Posterior cingulate gyrus (tissue), 11 donors: ENCODE results near the gene DENND1A.

Source experiments
- DNase-seq, 10 donors: peaks; one replicate each; pipeline versions ENCODE4 v3.0.0 to v3.0.0-alpha.2; 2020 to 2021; ENCODE audit warnings: mixed read lengths in 3 of 10
- intact Hi-C: fragments of 100-400 bp; cut with DNase I; formaldehyde crosslinking; loops from one replicate; pipeline ENCODE4 v1.15.1; 2023

The DENND1A gene

DNA sequence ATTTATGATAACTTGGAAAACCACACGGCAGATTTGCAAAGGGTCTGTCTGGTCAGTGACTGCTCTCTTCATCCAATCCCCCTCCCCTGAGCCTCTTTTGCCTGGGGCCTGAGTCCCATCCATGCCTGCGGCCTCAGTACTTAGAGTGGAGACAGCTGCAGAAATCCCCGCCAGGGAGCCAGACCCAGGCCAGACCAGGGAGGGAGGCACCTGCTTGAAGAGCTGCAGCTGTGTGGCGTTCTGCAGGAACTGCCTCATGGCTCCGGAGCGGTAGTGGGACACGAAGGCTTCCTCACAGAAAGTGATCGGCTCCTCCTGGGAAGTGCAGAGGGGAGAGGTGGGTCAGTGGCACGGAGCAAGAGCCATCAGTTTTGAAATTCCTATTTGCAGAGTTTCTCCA is 472.3 kb downstream of the DENND1A start:
- peak in 1 of 10 donors; percentile 40 for DNase-seq
- intact Hi-C loops: no loop called here

DNA sequence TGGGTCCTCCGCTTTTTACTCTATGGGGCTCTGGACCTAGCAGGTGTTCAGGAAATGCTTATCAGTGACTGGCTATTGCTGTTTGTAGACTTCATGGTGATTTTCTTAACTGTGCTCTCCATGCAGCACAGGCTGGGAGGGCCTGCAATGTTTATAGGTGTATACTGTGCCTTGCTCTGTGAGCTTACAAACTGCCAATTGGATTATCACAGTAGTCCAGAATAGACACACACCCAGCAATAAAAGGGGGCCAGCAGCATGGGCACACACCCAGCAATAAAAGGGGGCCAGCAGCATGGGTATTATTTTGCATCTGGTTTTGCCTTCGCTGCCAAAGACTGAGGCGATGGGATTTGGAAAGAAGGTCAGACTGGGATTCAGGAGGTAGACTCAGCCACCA is 473.9 kb downstream of the DENND1A start:
- DNase-seq: no peak
- intact Hi-C loops: no loop called here

DNA sequence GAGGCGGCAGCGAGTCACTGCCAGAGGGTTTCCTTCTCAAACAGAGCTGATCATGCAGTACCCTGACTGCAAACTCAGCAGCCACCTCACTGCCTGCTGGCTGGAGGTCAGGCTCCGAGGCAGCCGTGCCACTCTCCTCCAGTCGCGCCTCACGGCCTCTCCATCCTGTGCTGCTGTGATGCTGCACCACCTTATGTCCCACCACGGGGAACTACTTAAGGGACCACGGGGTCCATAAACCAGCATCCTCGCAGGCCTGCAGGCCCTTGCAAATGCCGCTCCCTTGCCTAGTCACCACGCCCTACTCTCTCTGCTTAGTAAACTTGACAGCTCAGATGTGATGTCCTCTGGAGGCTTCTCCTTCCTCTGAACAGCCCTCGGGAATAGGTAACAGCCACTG is 474.7 kb downstream of the DENND1A start:
- peak in 1 of 10 donors; percentile 55 for DNase-seq
- intact Hi-C loops: no loop called here

DNA sequence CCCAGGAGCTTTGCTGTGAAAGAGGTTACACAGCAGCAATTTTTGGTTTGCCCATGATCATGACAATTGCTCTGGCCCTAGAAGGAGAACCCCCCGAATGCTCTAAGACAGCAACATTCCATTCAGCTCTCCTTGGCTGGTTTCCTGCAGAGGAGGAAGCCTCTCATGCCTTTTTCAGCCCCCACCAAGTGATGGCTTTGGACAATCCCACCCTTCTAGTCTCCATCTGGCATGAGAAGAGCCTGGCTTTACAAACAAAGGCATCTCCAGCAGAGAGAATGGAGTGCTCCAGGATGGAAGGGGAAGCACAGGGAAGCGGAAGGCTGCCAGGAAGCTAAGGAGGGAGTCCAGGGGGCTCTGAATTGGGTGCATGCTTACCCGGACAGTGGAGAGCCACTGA is 475.6 kb downstream of the DENND1A start:
- peak in 1 of 10 donors; percentile 15 for DNase-seq
- intact Hi-C loops: no loop called here

DNA sequence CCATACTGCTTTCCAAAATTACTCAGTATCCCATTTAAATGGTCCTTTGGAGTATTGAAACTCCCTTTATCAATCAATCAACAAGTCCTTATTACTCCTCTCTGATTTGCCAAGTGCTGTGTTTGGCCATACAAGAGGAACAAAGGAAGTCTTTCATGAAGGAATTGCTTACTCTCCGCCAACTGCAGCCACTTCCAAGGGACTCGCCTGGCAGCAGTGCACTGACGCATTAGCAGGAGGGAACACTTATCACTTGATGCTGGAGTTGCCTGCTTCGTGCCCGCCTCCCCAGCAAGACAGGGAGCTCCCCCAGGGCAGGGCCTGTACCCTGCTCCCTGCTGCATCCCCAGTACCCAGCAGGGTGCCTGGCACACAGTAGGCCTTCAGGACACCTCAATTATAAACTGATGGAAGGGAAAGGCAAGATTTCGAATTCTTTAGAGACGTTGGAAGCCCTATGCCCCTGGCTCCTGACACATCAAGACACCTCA is 476.1 kb downstream of the DENND1A start:
- intact Hi-C loops: no loop called here
- peak; percentile 56 to 95 (median 70) for DNase-seq

DNA sequence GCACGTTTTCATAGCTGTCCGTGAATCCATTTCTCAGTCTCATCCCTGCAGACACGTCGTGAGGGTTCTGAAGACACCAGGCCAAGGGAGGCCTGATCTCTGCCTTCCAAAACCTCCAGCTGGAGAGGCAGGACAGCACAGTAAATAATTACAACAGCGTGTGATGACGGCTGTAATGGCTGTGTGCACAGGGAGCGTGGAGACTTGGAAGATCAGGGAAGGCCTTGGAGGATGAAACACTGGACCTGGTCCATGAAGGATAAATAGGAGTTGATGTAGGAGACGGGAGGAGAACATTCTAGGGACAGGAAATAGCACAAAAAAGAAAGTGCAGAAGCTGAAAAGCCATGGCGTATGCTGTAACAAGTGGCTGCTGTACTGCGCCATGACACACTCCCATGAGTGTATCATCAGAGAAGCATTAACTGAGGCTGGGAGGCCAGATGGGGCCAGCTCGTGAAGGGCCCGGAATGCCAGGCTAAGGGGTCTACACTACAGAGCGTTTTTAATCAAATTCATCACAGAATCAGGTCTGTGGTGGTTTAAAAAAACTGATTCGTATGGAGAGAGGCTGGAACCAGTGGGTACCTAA is 476.8 kb downstream of the DENND1A start:
- intact Hi-C loops: no loop called here
- peak in 1 of 10 donors; percentile 42 for DNase-seq

DNA sequence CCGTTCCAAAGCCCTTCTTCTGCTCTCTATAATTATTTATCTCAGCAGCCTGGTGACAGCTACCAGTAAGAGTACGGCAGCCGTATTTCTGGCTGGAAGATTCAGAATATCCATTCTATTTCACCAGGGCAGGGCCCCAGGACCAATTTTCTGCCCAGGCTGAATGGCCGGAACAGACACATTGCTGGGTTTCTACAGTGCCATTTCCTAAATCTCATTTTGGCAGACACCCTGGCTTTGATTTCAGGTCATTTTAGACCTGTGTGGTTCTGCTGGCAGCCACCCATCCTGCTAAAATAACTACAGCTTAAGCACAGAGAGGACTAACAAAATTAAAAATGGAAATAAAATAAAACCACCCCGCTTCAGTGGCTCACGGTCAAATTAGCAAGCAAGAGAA is 478.9 kb downstream of the DENND1A start:
- DNase-seq: peak in 1 of 10 donors; percentile 77
- intact Hi-C loops: no loop called here

DNA sequence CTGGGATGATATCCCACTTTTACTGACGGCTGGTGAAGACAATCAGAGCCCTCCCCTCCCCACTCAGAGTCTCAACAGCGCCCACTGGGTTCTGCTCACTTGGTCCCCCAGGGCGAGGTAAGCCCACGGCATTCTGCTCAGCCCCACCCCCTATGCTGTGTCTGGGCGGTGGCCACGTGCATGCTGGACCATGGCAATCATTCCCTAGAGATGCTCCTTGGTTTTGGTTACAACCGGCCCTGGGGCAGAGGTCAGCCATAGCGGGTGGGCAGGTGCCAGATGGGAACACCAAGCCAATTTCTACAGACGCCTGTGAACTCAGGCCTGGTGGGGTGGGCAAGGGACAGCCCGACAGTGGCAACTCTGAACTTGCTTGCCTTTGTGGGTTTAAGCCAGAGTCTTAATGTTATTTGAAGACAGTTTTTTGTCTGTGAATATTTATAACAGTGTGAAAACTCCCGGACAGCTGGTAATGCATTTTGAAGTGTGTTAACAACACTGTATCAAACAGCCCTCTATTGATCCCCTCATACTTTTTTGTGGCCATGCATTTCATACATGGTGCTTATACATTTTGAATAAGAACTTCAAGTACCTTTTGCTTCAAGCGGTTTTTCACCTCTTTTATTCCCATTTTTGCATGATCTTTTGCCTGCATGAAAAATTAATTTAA is 479.7 kb downstream of the DENND1A start:
- intact Hi-C loops: no loop called here
- DNase-seq: peak in 1 of 10 donors; percentile 62

DNA sequence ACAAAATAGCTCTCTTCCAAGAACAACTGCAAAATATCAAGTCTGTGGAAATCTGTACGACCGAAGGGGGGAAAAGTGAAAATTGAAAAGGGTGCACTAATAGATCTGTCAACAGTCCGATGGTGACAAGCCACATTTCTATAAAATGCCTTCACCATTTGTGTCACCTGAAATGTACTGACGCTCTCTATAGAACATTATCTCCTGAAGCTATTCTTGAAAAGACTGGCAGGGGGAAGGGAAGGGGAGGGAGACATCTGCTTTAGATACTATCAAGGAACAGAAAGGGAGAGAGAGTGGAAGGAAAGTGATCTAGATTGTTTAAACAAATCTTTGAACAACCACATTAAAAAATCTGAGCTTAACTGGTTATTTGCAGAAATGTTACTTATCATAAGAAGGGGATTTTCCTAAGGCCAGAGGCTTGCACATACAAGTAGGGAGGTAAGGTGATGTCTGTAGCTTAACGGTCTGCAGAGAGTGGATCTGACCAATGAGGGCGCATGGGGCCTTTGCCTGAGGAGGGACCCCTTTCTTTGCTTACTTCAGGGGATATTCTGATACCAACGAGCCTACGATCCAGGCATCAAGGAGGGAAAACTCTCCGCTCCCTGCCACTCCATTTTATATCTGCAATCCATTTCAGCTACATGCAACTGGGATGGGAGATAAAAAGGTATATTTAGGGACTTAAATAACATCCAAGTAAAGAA is 481.8 kb downstream of the DENND1A start:
- DNase-seq: peak in 2 of 10 donors; percentile 1 to 22
- intact Hi-C loops: no loop called here

DNA sequence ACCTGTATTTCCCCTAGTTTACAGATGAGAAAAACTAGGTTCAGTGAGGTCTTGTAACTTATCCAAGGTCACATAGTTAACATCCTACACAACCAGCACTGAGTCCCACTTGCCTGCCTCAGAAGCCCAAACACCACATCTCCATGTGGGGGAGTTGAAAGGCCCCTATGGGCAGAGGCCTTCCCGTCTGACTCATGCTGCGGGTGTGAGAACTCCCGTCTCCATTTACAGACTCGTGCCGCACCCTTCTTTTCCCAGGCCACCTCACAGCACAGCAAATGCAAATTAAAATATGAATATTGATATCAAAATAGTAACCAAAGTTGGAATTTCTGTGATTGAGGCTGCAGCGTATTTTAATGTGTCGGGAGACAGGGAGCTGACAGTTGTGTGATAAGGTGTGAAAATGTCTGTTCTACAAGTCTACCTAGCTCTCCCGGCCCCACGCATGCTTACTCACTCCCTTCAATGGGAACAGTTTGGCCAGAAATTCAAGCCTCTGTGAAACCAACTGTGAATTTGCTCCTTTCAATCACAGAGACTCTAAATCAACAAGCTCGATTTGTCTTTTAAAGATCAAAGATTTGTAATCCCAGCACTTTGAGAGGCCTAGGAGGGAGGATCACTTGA is 483.8 kb downstream of the DENND1A start:
- intact Hi-C loops: no loop called here
- peak in 2 of 10 donors; percentile 68 to 80 for DNase-seq

DNA sequence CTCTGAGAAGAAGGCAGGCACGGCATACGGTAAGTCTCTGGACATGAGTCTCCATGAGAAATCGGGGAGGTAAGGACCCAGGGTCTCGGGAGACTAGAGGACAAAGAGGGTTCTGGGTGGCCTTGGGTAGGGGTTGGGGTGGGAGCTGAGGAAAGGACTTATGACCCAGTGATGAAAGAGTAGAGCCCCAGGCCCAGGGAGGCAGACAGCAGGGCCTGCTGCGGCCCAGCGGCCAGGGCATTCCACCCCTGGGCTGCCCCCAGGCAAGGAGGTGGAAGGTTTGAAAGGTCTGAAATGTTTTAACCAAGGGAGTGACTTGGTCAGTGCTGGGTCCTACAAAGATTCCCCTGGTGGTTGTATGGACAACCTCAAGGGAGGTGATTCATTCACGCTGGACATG is 484.8 kb downstream of the DENND1A start:
- peak in 2 of 10 donors; percentile 8 to 58 for DNase-seq
- intact Hi-C loops: no loop called here

DNA sequence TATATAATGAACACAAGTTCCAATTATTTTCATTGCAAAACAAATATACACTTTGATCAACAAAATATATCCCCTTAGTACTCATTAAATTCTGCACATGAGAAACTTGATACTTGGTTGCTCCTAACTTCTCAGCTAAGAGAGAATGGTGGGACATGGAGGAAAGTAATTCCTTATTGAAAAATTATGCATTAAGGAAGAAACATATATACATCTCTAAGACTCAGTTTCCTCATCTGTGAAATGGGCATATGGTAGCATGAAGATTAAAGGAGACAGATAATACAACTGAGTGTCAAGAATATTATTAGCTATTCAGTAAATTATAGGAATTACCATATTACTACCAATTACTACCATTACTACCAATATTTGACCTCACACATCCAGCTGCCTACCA is 488.2 kb downstream of the DENND1A start:
- intact Hi-C loops: no loop called here
- DNase-seq: no peak

DNA sequence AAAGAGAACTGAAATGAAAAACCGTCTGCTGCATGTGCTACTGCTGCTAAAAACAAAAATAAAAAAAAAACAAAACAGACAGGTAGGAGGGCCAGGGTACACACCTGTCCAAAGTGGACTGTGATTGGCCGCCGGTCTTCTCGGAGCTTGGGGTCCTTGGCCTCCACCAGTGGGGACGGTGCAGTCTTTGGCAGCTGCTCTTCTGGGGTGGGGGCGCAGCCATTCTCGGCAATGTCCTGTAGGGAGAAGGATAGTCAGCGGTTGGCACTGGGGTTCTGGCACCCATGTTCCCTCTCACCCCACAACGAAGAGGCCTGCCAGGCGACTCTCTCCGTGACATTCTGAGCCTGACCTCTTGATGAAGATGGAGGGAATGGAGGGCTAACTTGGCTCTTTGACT is 489.7 kb downstream of the DENND1A start:
- intact Hi-C loops: no loop called here
- DNase-seq: peak in 1 of 10 donors; percentile 26

DNA sequence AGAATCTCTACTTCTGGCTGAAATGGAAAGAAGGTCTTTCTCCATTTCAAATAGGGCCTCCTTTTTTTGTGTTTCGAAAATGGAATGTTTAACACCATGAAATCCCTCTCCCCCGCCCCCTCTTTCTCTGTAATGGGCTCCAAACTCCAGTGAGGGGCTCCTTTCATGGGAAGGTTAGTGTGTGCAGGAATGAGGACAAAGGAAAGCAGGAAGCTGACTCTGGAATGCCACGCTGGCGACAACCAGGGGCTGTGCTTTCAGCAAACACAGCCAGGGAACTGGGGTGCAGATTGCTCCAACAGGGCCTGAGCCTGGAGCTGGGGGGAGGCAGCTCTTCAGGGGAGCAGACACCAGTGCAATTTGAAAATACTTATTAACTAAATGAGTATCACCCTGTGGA is 491.1 kb downstream of the DENND1A start:
- intact Hi-C loops: no loop called here
- peak in 1 of 10 donors; percentile 74 for DNase-seq

DNA sequence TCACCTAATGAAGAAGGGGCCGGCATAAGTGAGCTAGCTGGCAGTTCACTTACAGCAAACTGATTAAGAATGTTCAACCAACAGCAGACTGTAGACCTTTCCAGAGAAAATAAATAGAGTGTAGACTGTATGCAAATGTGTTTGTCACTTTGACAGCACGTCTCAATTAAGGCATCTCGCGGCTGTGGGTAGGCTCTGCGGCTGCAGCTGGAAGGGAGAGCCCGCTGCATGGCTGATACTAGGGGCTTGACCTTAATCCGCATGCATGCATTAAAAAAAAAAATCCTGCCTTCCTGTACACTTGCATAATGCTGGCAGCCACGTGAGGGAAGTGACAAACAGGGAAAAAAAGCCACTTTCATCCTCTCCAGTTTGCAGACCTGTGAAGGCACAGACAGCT is 491.6 kb downstream of the DENND1A start:
- peak in 1 of 10 donors; percentile 57 for DNase-seq
- intact Hi-C loops: no loop called here

DNA sequence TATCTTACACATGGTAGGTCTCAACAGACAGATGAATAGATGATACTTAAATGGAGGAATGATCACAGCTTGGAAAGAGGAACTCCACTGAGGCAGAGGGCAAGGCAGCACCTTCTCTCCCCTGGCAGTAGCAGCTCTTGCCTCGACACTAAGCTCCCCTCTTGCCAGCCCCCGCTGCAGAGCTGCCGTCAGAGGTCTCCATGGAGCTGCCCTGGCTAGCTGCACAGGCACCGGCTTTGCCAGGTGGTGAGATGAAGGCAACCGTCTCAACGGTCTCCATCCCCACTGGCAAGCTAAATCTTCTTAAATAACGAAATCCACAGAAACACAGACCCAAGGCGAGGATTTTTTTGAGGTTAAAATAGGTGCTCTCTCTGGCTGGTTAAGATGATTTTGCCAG is 492.7 kb downstream of the DENND1A start:
- intact Hi-C loops: no loop called here
- peak in 2 of 10 donors; percentile 39 to 82 for DNase-seq

DNA sequence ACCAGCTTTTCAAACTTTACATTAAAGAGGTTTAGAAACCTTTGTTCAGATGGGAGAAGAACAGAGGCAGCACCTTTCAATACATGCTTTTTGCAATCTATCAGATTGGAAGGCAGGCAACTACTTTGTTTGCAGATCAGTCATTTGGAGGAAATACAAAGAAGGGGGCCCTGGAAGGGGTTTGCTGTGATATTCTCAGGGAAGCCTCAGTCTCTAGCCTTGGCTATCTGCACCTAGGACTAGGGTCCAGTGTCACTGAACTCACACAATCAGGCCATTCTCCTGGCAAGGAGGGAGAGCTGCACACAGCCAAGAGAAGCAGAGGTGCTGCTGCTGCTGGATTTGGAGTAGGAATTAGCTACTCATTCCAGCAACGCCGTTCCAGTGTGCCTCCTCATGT is 494.5 kb downstream of the DENND1A start:
- intact Hi-C loops: no loop called here
- DNase-seq: peak in 2 of 10 donors; percentile 1 to 9

DNA sequence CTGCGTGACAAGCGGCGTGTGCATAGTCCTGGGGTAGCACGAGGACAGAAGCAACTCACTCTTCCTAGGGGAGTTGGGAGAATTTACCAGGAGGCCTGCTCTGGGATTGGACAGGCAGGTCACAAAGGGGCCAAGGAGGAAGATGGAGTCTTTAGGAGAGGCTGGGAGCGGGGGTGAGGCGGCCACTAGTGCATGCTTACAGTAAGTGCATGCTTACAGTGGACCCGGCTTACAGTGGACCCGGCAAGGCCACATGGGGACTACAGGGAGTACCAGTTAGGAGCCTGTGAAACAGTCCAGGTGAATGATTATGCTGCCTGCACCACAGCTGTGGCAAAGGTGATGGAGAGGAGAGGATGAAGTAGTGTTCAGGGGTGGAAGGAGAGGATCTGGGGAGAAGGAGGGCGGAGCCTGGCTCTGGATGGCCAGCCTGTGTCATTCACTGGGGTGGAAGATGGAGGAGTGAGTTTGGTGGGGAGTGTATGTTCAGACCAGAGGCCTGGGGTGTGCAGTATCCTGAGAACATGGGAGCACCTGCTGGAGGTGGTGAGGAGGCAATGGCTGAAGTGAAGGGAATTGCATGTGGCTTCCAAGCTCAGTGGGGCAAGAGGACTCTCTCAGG is 495.2 kb downstream of the DENND1A start:
- intact Hi-C loops: no loop called here
- peak in 2 of 10 donors; percentile 19 to 43 for DNase-seq

DNA sequence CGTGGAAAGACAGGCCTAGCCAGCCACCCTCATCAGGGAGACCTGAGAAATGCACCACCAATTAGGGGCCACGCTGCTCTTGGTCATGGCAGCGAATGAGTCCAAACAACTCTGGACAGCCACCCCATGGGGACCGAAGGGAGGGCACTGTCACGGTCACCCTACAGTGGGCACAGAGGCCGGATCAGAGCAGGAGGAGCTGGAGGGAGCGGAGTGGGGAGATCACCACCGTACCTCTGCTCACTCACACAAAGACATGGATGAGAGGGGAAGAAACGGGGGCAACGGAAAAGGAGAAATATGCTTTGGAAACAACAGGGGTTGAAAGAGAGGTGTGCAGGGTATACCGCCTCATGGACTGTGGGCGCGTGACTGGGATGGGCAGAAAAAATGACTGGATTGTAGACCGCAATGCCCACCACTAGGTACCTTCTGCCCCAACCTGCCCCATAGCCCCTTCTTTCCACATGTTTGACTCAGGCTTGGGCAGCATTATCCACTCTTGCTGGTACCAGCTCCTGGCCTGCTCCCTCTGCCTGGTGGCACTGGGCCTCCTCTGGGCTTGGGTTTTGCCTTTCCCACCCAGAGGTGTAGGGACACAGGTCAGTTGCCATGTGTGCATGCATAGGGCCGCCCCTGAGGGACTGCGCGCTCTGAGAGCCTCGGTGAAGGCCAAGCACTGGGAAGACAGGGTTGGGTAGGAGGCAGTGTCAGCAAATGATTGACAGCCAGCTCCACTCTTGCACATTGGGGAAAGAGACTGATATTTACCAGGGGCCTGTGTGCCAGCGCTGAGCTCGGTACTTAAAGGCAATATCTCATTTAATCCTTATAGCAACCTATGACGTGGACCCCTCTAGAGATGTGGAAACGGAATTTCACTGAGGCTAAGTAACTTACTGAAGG is 497.3 kb downstream of the DENND1A start:
- intact Hi-C loops: no loop called here
- peak in 1 of 10 donors; percentile 81 for DNase-seq

DNA sequence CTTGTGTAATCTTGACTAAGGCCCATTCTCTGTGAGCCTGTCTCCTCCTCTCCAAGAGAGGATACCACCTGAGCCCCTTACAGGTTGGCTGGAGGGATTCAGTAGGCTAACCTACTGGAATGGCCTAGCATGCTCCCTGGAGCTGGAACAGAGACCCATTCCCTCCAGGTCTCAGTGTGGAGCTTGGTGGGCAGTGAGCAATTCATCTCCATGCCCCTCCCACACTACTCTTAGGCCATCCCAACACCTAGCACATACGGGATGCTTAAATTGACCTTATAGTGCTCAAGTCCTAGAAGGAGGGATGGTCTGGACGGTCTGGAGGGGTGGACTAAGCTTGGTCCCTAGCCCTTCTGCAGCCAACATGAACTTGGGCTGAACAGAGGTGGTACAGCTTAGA is 498.3 kb downstream of the DENND1A start:
- peak in 1 of 10 donors; percentile 5 for DNase-seq
- intact Hi-C loops: no loop called here
